ENCODE measurements around the gene MAP7. TPM values are rescaled to one million over a fixed set of nuclear protein-coding genes. Genes with fewer than 3 reads are reported as not detected.
A peak's percentile ranks its signal among the peaks of the same experiment; 100 is the strongest.

Gene MAP7
- polyA plus RNA-seq, 2 of the 4 experiments (the other 2 are of a cell fraction), result 60.6 to 64.5 TPM

DNA sequence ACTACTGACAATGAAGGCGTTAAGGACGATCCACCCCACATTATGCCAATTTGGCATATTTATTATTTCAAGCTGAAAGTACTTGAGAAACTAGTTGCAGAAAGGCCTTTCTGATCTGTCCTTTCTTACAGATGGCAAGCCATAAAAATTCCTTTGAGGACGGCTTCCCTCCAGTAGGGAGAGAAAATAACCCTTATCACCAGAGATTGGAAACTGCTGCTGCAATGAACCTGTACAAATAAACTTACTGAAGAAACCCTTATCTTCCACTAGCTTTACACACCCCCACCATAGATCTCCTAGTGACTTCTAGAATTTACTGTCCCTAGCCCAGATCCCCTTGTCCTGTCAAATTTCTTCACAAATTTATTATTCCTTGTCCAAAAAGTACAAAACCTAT lies 105.2 kb downstream of the MAP7 start:
- H3K9me3 ChIP-seq, result no peaks in the 10 kb centered on the region
- POLR2A ChIA-PET, result no interaction called here
- WGBS (ENCODE audit: missing lambda C conversion rate), result 94% methylated on average over 3 of the region's 3 CpGs
- DNase-seq (ENCODE audit: low read depth in 1 of 2, low spot score in 1 of 2) (no peak), ATAC-seq (no peak), FAIRE-seq (no peak)
- H3K4me1 ChIP-seq, result peaks cover 86% of the 10 kb centered on the region
- TF ChIP-seq, protein P1, sequence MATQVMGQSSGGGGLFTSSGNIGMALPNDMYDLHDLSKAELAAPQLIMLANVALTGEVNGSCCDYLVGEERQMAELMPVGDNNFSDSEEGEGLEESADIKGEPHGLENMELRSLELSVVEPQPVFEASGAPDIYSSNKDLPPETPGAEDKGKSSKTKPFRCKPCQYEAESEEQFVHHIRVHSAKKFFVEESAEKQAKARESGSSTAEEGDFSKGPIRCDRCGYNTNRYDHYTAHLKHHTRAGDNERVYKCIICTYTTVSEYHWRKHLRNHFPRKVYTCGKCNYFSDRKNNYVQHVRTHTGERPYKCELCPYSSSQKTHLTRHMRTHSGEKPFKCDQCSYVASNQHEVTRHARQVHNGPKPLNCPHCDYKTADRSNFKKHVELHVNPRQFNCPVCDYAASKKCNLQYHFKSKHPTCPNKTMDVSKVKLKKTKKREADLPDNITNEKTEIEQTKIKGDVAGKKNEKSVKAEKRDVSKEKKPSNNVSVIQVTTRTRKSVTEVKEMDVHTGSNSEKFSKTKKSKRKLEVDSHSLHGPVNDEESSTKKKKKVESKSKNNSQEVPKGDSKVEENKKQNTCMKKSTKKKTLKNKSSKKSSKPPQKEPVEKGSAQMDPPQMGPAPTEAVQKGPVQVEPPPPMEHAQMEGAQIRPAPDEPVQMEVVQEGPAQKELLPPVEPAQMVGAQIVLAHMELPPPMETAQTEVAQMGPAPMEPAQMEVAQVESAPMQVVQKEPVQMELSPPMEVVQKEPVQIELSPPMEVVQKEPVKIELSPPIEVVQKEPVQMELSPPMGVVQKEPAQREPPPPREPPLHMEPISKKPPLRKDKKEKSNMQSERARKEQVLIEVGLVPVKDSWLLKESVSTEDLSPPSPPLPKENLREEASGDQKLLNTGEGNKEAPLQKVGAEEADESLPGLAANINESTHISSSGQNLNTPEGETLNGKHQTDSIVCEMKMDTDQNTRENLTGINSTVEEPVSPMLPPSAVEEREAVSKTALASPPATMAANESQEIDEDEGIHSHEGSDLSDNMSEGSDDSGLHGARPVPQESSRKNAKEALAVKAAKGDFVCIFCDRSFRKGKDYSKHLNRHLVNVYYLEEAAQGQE (IDR thresholded peaks at IDR 0.05), result no peak
- peak; percentile 26 for TF ChIP-seq MAFK (IDR thresholded peaks at IDR 0.05; ENCODE audit: partially characterized antibody)
- CTCF ChIA-PET, result interaction anchor here (1.1 to 1.5 kb wide), 3 partner anchors 16 to 80 kb away, joined by 3 to 4 read pairs (median 4); no protein-coding TSS in a partner anchor
- no peak overlapping the region for H3K4me3 ChIP-seq
- peak overlapping the region; percentile 77; the same call in 2 of the 3 replicates for H3K4me2 ChIP-seq
- peak overlapping the region; percentile 75 to 88 for H3K27ac ChIP-seq

DNA sequence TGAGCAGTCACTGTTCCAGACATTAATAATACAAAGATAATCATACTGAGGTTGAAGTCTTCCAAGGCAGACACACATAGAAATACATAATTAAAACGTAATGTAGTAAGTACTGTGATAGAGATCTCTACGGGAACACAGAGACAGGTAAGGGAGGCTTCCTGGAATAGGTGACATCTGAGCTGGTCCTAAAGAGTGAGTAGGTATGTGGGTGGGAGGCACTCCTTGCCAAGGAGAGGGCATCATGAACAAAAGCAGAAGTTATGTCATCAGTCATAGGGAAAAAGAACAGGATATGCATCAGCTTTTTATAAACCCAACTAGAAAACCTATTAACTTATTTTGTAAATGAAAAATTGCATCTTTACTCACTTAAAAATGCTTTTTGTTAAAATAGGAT lies 110.0 kb downstream of the MAP7 start:
- FAIRE-seq (no peak), ATAC-seq (peak; percentile 21 to 51; a peak in 4 of 6 replicates), DNase-seq (ENCODE audit: low read depth in 1 of 2, low spot score in 1 of 2) (peak in 1 of 2 experiments; percentile 47)
- ChIA-PET CTCF (interaction anchor here (1.9 kb wide), 1 partner anchor 111 kb away, joined by 7 read pairs; the partner anchor contains the start of gene MAP7), POLR2A (no interaction called here)
- no peaks in the 10 kb centered on the region for H3K9me3 ChIP-seq
- peak overlapping the region; percentile 82 for H3K4me2 ChIP-seq
- TF ChIP-seq GATA3 (IDR thresholded peaks at IDR 0.05; ENCODE audit: borderline replicate concordance) (no peak), KDM1A (IDR thresholded peaks at IDR 0.05; ENCODE audit: low read depth) (no peak), TFCP2L1 (CRISPR knock-in tag; IDR thresholded peaks at IDR 0.05) (no peak), HOXB13 (CRISPR knock-in tag; IDR thresholded peaks at IDR 0.05; ENCODE audit: low read depth) (no peak), FOSL2 (IDR thresholded peaks at IDR 0.05) (no peak), FOSL2 (CRISPR knock-in tag; IDR thresholded peaks at IDR 0.05) (no peak), MAZ (IDR thresholded peaks at IDR 0.05; ENCODE audit: borderline replicate concordance, low read depth, low read length) (no peak), PHF8 (IDR thresholded peaks at IDR 0.05; ENCODE audit: borderline replicate concordance, low read depth) (no peak), RAD21 (conservative IDR thresholded peaks at IDR 0.05 in 1 of 2, IDR thresholded peaks at IDR 0.05 in 1 of 2) (no peak), ZNF302 (CRISPR knock-in tag; IDR thresholded peaks at IDR 0.05) (no peak), FOXS1 (CRISPR knock-in tag; IDR thresholded peaks at IDR 0.05) (no peak), POLR2AphosphoS2 (conservative IDR thresholded peaks at IDR 0.05; ENCODE audit: low read length) (no peak)
- TF ChIP-seq, protein P2, sequence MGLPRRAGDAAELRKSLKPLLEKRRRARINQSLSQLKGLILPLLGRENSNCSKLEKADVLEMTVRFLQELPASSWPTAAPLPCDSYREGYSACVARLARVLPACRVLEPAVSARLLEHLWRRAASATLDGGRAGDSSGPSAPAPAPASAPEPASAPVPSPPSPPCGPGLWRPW (IDR thresholded peaks at IDR 0.05), result no peak
- TF ChIP-seq, protein P3, sequence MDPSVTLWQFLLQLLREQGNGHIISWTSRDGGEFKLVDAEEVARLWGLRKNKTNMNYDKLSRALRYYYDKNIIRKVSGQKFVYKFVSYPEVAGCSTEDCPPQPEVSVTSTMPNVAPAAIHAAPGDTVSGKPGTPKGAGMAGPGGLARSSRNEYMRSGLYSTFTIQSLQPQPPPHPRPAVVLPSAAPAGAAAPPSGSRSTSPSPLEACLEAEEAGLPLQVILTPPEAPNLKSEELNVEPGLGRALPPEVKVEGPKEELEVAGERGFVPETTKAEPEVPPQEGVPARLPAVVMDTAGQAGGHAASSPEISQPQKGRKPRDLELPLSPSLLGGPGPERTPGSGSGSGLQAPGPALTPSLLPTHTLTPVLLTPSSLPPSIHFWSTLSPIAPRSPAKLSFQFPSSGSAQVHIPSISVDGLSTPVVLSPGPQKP (IDR thresholded peaks at IDR 0.05; ENCODE audit: low read depth, low read length), result no peak
- TF ChIP-seq, protein P4, sequence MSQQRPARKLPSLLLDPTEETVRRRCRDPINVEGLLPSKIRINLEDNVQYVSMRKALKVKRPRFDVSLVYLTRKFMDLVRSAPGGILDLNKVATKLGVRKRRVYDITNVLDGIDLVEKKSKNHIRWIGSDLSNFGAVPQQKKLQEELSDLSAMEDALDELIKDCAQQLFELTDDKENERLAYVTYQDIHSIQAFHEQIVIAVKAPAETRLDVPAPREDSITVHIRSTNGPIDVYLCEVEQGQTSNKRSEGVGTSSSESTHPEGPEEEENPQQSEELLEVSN (IDR thresholded peaks at IDR 0.05; ENCODE audit: borderline replicate concordance, low read depth), result no peak
- TF ChIP-seq, protein P5, sequence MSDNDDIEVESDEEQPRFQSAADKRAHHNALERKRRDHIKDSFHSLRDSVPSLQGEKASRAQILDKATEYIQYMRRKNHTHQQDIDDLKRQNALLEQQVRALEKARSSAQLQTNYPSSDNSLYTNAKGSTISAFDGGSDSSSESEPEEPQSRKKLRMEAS (IDR thresholded peaks at IDR 0.05), result no peak
- peak overlapping the region; percentile 10; the same call in 1 of the 3 replicates for H3K4me3 ChIP-seq
- H3K27ac ChIP-seq, result peak overlapping the region; percentile 96 to 99
- peaks cover 97% of the 10 kb centered on the region for H3K4me1 ChIP-seq
- 3% methylated on average over 2 of the region's 2 CpGs for WGBS (ENCODE audit: missing lambda C conversion rate)
